ENCODE data around the gene CNDP2. TPM values are rescaled to one million over a fixed set of nuclear protein-coding genes. Genes with fewer than 3 reads are reported as not detected.

The CNDP2 gene
- total and polyA plus RNA-seq, 9 donors: 27.5 to 82.3 (median 59.5) TPM

Other genes with a start within 250 kb of the CNDP2 start
- 31.9 TPM for gene CYB5A, start 204.4 kb upstream of the CNDP2 start, total RNA-seq
- 10 to 100 TPM; 24.5 to 37.1 (median 30.2) TPM for gene CYB5A, start 204.4 kb upstream of the CNDP2 start, polyA plus RNA-seq (ENCODE audit: insufficient read depth in 1 of 8, insufficient read length in 8 of 8, low replicate concordance in 1 of 8)
- not detected for gene C18orf63, start 180.5 kb upstream of the CNDP2 start, total RNA-seq
- gene C18orf63, start 180.5 kb upstream of the CNDP2 start, polyA plus RNA-seq (ENCODE audit: insufficient read depth in 1 of 8, insufficient read length in 8 of 8, low replicate concordance in 1 of 8): not detected
- gene DIPK1C, start 39.1 kb upstream of the CNDP2 start, total RNA-seq: 6.1 TPM
- 10 to 100 TPM; 11.1 to 18.1 (median 15.0) TPM for gene DIPK1C, start 39.1 kb upstream of the CNDP2 start, polyA plus RNA-seq (ENCODE audit: insufficient read depth in 1 of 8, insufficient read length in 8 of 8, low replicate concordance in 1 of 8)
- 0.13 TPM for gene CNDP1, start 38.1 kb downstream of the CNDP2 start, total RNA-seq
- under 1 TPM in 7 of 8 donors, not detected in 1; 0.04 to 0.76 (median 0.29) TPM for gene CNDP1, start 38.1 kb downstream of the CNDP2 start, polyA plus RNA-seq (ENCODE audit: insufficient read depth in 1 of 8, insufficient read length in 8 of 8, low replicate concordance in 1 of 8)
- 10.7 TPM for gene ZNF407, start 101.5 kb downstream of the CNDP2 start, total RNA-seq
- 1 to 10 TPM; 5.3 to 6.9 (median 6.3) TPM for gene ZNF407, start 101.5 kb downstream of the CNDP2 start, polyA plus RNA-seq (ENCODE audit: insufficient read depth in 1 of 8, insufficient read length in 8 of 8, low replicate concordance in 1 of 8)